ENCODE data around the gene GNG8. TPM values are rescaled to one million over a fixed set of nuclear protein-coding genes. Genes with fewer than 3 reads are reported as not detected.

Gene GNG8
- total and polyA plus RNA-seq, 9 of the 15 experiments (the other 6 are each of a cell fraction or from before 2014, with no cell fraction given), result 1.3 TPM; not detected in 8

- TF ChIP-seq GMEB1 (CRISPR knock-in tag; IDR thresholded peaks at IDR 0.05), result no peak
- peak; percentile 86 for TF ChIP-seq TCF3 (CRISPR knock-in tag; IDR thresholded peaks at IDR 0.05)
- TF ChIP-seq POLR2AphosphoS5 (IDR thresholded peaks at IDR 0.05; ENCODE audit: control insufficient read depth, insufficient read depth, low read depth, low read length), result 0 out of 2 replicates have a peak, but pooled peaks have one; percentile 39
- TF ChIP-seq NCOA6 (IDR thresholded peaks at IDR 0.05), result no peak
- TF ChIP-seq, protein P1, sequence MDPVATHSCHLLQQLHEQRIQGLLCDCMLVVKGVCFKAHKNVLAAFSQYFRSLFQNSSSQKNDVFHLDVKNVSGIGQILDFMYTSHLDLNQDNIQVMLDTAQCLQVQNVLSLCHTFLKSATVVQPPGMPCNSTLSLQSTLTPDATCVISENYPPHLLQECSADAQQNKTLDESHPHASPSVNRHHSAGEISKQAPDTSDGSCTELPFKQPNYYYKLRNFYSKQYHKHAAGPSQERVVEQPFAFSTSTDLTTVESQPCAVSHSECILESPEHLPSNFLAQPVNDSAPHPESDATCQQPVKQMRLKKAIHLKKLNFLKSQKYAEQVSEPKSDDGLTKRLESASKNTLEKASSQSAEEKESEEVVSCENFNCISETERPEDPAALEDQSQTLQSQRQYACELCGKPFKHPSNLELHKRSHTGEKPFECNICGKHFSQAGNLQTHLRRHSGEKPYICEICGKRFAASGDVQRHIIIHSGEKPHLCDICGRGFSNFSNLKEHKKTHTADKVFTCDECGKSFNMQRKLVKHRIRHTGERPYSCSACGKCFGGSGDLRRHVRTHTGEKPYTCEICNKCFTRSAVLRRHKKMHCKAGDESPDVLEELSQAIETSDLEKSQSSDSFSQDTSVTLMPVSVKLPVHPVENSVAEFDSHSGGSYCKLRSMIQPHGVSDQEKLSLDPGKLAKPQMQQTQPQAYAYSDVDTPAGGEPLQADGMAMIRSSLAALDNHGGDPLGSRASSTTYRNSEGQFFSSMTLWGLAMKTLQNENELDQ (CRISPR knock-in tag; IDR thresholded peaks at IDR 0.05; ENCODE audit: borderline replicate concordance), result no peak
- peak; percentile 91 for TF ChIP-seq MYNN (IDR thresholded peaks at IDR 0.05)
- no peak for TF ChIP-seq MYNN (CRISPR knock-in tag; IDR thresholded peaks at IDR 0.05)
- no peak for TF ChIP-seq HSF4 (CRISPR knock-in tag; IDR thresholded peaks at IDR 0.05; ENCODE audit: borderline replicate concordance)
- no peak for TF ChIP-seq PML (IDR thresholded peaks at IDR 0.05; ENCODE audit: low read length)
- peak; percentile 62; the same call in 1 of the 2 replicates for TF ChIP-seq CEBPB (tag; IDR thresholded peaks at IDR 0.05)
- TF ChIP-seq, protein P2, sequence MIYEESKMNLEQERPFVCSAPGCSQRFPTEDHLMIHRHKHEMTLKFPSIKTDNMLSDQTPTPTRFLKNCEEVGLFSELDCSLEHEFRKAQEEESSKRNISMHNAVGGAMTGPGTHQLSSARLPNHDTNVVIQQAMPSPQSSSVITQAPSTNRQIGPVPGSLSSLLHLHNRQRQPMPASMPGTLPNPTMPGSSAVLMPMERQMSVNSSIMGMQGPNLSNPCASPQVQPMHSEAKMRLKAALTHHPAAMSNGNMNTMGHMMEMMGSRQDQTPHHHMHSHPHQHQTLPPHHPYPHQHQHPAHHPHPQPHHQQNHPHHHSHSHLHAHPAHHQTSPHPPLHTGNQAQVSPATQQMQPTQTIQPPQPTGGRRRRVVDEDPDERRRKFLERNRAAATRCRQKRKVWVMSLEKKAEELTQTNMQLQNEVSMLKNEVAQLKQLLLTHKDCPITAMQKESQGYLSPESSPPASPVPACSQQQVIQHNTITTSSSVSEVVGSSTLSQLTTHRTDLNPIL (CRISPR knock-in tag; IDR thresholded peaks at IDR 0.05), result no peak
- TF ChIP-seq POU5F1 (IDR thresholded peaks at IDR 0.05; ENCODE audit: borderline replicate concordance, low read depth, low read length, partially characterized antibody), result no peak
- peak; percentile 49; the same call in 1 of the 2 replicates for TF ChIP-seq CTBP1 (IDR thresholded peaks at IDR 0.05; ENCODE audit: borderline replicate concordance)
- peak; percentile 32; the same call in 1 of the 2 replicates for TF ChIP-seq CBX1 (IDR thresholded peaks at IDR 0.05; ENCODE audit: low read depth)
- TF ChIP-seq RAD51 (IDR thresholded peaks at IDR 0.05; ENCODE audit: borderline replicate concordance, low read depth), result no peak
- no peak for TF ChIP-seq CHAMP1 (IDR thresholded peaks at IDR 0.05)
- TF ChIP-seq ZNF778 (CRISPR knock-in tag; IDR thresholded peaks at IDR 0.05), result no peak
- TF ChIP-seq, protein P3, sequence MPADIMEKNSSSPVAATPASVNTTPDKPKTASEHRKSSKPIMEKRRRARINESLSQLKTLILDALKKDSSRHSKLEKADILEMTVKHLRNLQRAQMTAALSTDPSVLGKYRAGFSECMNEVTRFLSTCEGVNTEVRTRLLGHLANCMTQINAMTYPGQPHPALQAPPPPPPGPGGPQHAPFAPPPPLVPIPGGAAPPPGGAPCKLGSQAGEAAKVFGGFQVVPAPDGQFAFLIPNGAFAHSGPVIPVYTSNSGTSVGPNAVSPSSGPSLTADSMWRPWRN (IDR thresholded peaks at IDR 0.05; ENCODE audit: low read depth), result no peak; the same call in 1 of the 2 replicates
- no peak for TF ChIP-seq ZNF24 (IDR thresholded peaks at IDR 0.05)
- TF ChIP-seq TCF7L2 (IDR thresholded peaks at IDR 0.05; ENCODE audit: low read depth, low read length), result no peak
- TF ChIP-seq ZKSCAN1 (IDR thresholded peaks at IDR 0.05; ENCODE audit: low read depth, low read length), result no peak
- 0 out of 2 replicates have a peak, but pooled peaks have one; percentile 27 for TF ChIP-seq MTA2 (IDR thresholded peaks at IDR 0.05; ENCODE audit: low read depth)
Observed at GRCh38 chr19:46629546-46630025, 6.4 kb downstream of the GNG8 start (continued).

All from K562 (cell line).